Heart left ventricle (tissue), 13 donors: ENCODE results near the gene PLCXD3.

Experiments used
- POLR2A ChIP-seq, 2 donors: fragments of 450-650 bp; IDR thresholded peaks; one replicate each; pipeline ENCODE4 v1.6.1; 2017; ENCODE audit warnings: antibody characterized with exemption in 2 of 2, mild to moderate bottlenecking in 2 of 2, moderate library complexity in 2 of 2
- TF ChIP-seq, protein P1 (sequence below), 12 donors: fragments of 200-600 bp; sonication (generic) in 4 of 12; IDR thresholded peaks; one replicate each; pipeline versions ENCODE4 v1.5.0 to v1.8.0; 2018 to 2022; ENCODE audit warnings: antibody characterized with exemption in 12 of 12, mild to moderate bottlenecking in 5 of 12
- donor health status: ischemic (EF 13 %, LVEDD 7.1; RV severe dilation, severe dysfunction).
- donor health status: DM: no; HTN: yes; CAD: no.
- donor health status: DM: no; HTN: no; CAD: no.
- donor health status: ischemic (EF 25% LVEDD 6.9; RV normal size, moderate dysfunction).
- donor health status: ischemic (EF 25% LVEDD 5.7; RV mildly dilated, moderate dysfunction).
- donor health status: ischemic (EF 35%, LVEDD 5.7; RV mildly dilated, moderate dysfunction).
- donor health status: nonischemic (EF 11% LVEDD 7.7; RV severe dilation, severe dysfunction).
- donor health status: DM: yes; HTN: yes; CAD: no.
- donor health status: PGD.
- donor health status: ischemic (EF 29% LVEDD 5.4; RV normal size, mild dysfunction).
- donor health status: nonischemic (EF 23%, LVEDD 6.1; RV moderate dilation, normal function).

- TF ChIP-seq, protein P1, sequence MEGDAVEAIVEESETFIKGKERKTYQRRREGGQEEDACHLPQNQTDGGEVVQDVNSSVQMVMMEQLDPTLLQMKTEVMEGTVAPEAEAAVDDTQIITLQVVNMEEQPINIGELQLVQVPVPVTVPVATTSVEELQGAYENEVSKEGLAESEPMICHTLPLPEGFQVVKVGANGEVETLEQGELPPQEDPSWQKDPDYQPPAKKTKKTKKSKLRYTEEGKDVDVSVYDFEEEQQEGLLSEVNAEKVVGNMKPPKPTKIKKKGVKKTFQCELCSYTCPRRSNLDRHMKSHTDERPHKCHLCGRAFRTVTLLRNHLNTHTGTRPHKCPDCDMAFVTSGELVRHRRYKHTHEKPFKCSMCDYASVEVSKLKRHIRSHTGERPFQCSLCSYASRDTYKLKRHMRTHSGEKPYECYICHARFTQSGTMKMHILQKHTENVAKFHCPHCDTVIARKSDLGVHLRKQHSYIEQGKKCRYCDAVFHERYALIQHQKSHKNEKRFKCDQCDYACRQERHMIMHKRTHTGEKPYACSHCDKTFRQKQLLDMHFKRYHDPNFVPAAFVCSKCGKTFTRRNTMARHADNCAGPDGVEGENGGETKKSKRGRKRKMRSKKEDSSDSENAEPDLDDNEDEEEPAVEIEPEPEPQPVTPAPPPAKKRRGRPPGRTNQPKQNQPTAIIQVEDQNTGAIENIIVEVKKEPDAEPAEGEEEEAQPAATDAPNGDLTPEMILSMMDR (IDR thresholded peaks at IDR 0.05), result no peak
- TF ChIP-seq POLR2A (IDR thresholded peaks at IDR 0.05), result no peak
Measured at GRCh38 chr5:41559184-41559583, 48.8 kb upstream of the PLCXD3 start.
